GM12891 (cell line): ENCODE data around the gene SMYD3.

ENCODE experiments used
- PAX5 ChIP-seq: IDR thresholded peaks from 2 replicates; pipeline ENCODE4 v1.6.1; 2011; ENCODE audit warnings: low read length, moderate library complexity, mild to moderate bottlenecking; ENCODE audit not compliant: insufficient read depth, severe bottlenecking
- POLR2A ChIP-seq: IDR thresholded peaks from 2 replicates; pipeline ENCODE4 v1.6.1; 2011; ENCODE audit warnings: low read depth, low read length, control low read depth
- POLR2AphosphoS5 ChIP-seq: IDR thresholded peaks from 2 replicates; pipeline ENCODE4 v1.6.1; 2011; ENCODE audit warnings: low read depth, low read length, control low read depth
- POU2F2 ChIP-seq: IDR thresholded peaks from 2 replicates; pipeline ENCODE4 v1.6.1; 2011; ENCODE audit warnings: low read depth, mild to moderate bottlenecking, control low read depth, low read length, moderate library complexity
- SPI1 ChIP-seq: IDR thresholded peaks from 2 replicates; pipeline ENCODE4 v1.6.1; 2011; ENCODE audit warnings: low read depth, low read length, control low read depth
- TAF1 ChIP-seq: IDR thresholded peaks from 2 replicates; pipeline ENCODE4 v1.6.1; 2011; ENCODE audit warnings: low read depth, low read length, control low read depth

DNA sequence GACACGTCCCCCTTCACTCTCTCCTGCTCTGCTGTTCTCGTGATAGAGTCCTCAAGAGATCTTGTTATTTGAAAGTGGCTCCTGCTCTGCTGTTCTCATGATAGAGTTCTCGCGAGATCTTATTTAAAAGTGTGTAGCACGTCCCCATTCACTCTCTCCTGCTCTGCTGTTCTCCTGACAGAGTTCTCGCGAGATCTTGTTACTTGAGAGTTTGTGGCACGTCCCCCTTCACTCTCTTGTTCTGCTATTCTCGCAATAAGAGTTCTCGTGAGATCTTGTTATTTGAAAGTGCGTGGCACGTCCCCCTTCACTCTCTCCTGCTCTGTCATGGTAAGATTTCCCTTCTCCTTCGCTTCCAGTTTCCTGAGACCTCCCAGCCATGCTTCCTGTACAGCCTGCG is 47.9 kb downstream of the SMYD3 start:
- no peak for TF ChIP-seq POLR2AphosphoS5
- TF ChIP-seq POLR2A = no peak
- TF ChIP-seq TAF1 = no peak
- no peak for TF ChIP-seq PAX5
- no peak for TF ChIP-seq SPI1
- no peak for TF ChIP-seq POU2F2
